ENCODE data around the gene SGIP1.

GRCh38 chr1:66773227-66773626 is 239.3 kb downstream of the SGIP1 start:
- TF ChIP-seq POLR2A (IDR thresholded peaks at IDR 0.05) (no peak), CTCF (IDR thresholded peaks at IDR 0.05) (no peak), POLR2AphosphoS5 (IDR thresholded peaks at IDR 0.05) (no peak), EP300 (IDR thresholded peaks at IDR 0.05) (no peak)
